Posterior cingulate gyrus (tissue), 11 donors: ENCODE results near the gene FAM234B.

Experiments
- DNase-seq, 10 donors: peaks; one replicate each; pipeline versions ENCODE4 v3.0.0 to v3.0.0-alpha.2; 2020 to 2021; ENCODE audit warnings: mixed read lengths in 3 of 10
- intact Hi-C: fragments of 100-400 bp; cut with DNase I; formaldehyde crosslinking; loops from one replicate; pipeline ENCODE4 v1.15.1; 2023

The FAM234B gene

GRCh38 chr12:13085968-13086686 lies 41.9 kb downstream of the FAM234B start:
- intact Hi-C loops: no loop called here

GRCh38 chr12:13087766-13088165 lies 43.6 kb downstream of the FAM234B start:
- intact Hi-C loops: no loop called here
- DNase-seq: no peak

More at GRCh38 chr12:13085968-13086686, 41.9 kb downstream of the FAM234B start:
- no peak for DNase-seq

GRCh38 chr12:13088496-13088895 lies 44.3 kb downstream of the FAM234B start:
- intact Hi-C loops: no loop called here
- no peak for DNase-seq

GRCh38 chr12:13090054-13090453 lies 45.9 kb downstream of the FAM234B start:
- intact Hi-C loops: no loop called here
- no peak for DNase-seq

GRCh38 chr12:13091832-13092231 lies 47.7 kb downstream of the FAM234B start:
- no peak for DNase-seq
- intact Hi-C loops: no loop called here

- DNase-seq: no peak
- intact Hi-C loops: no loop called here
Measured at GRCh38 chr12:13093191-13093847, 49.1 kb downstream of the FAM234B start.

- no peak for DNase-seq
- intact Hi-C loops: no loop called here
Measured at GRCh38 chr12:13093848-13094220, 49.7 kb downstream of the FAM234B start.

- intact Hi-C loops: no loop called here
- DNase-seq: no peak
Measured at GRCh38 chr12:13094367-13094766, 50.2 kb downstream of the FAM234B start.

GRCh38 chr12:13095266-13095995 lies 51.2 kb downstream of the FAM234B start:
- intact Hi-C loops: loop anchor here (5.0 kb wide), 2 partner anchors 93 to 178 kb away; partner anchors contain the start of gene HEBP1
- DNase-seq: no peak

- intact Hi-C loops: loop anchor here (1.0 to 5.0 kb wide), 4 partner anchors 95 to 180 kb away; partner anchors contain the start of gene HEBP1
- no peak for DNase-seq
Measured at GRCh38 chr12:13097491-13098011, 53.4 kb downstream of the FAM234B start.

GRCh38 chr12:13099066-13099843 lies 55.1 kb downstream of the FAM234B start:
- intact Hi-C loops: loop anchor here (5.0 kb wide), 2 partner anchors 97 to 182 kb away; partner anchors contain the start of gene HEBP1
- DNase-seq: no peak

- intact Hi-C loops: loop anchor here (5.0 kb wide), 2 partner anchors 98 to 183 kb away; partner anchors contain the start of gene HEBP1
- DNase-seq: no peak
Measured at GRCh38 chr12:13099844-13100604, 55.8 kb downstream of the FAM234B start.

GRCh38 chr12:13100605-13100881 lies 56.4 kb downstream of the FAM234B start:
- intact Hi-C loops: no loop called here

GRCh38 chr12:13100882-13101769 lies 56.9 kb downstream of the FAM234B start:
- peak; percentile 60 to 97 (median 80) for DNase-seq
- intact Hi-C loops: no loop called here

More at GRCh38 chr12:13100605-13100881, 56.4 kb downstream of the FAM234B start:
- DNase-seq: no peak

- intact Hi-C loops: no loop called here
- no peak for DNase-seq
Measured at GRCh38 chr12:13101821-13102375, 57.7 kb downstream of the FAM234B start.

GRCh38 chr12:13102461-13103195 lies 58.4 kb downstream of the FAM234B start:
- peak in 9 of 10 donors; percentile 35 to 93 (median 57) for DNase-seq
- intact Hi-C loops: no loop called here

GRCh38 chr12:13103391-13104033 lies 59.3 kb downstream of the FAM234B start, which contains the start of gene GSG1:
GSG1 (minus strand) TSS chr12:13103667; CDS start chr12:13103512, 155 bp downstream.
- no peak for DNase-seq
- intact Hi-C loops: no loop called here
